Naive thymus-derived CD8-positive, alpha-beta T cell (primary cell): ENCODE measurements around the gene OGFRL1. TPM values are rescaled to one million over a fixed set of nuclear protein-coding genes. Genes with fewer than 3 reads are reported as not detected.

Source experiments
- ATAC-seq, 2 donors: fragments of 150-1000 bp; cut with Tn5 transposase in 1 of 2; sonication (Bioruptor Pico), chemical (Tn5 transposase) in 1 of 2; 1 replicate in 1 of 2; 2 replicates in 1 of 2; pipeline ENCODE4 v1.10.0; 2021; ENCODE audit warnings: mild to moderate bottlenecking in 2 of 2, moderate library complexity in 2 of 2
- POLR2A ChIA-PET: fragments of 350-600 bp; sonication (Branson Sonifier 250); formaldehyde crosslinking; loops from one replicate; lab custom pipeline; 2021; ENCODE audit warnings: antibody characterized with exemption; lab: Charles Lee
- DNase-seq, 10 donors: peaks; one replicate each; pipeline versions ENCODE4 v3.0.0 to v3.0.0-alpha.2; 2020 to 2022
- H3K27ac Mint-ChIP-seq, 10 donors: one replicate each; pipeline ENCODE4 v1.8.0; 2020 to 2022; ENCODE audit warnings: mild to moderate bottlenecking in 10 of 10, mixed read lengths in 10 of 10, moderate library complexity in 4 of 10, inconsistent platforms in 1 of 10
- H3K27me3 Mint-ChIP-seq, 5 donors: one replicate each; pipeline ENCODE4 v1.8.0; 2021 to 2022; ENCODE audit warnings: mixed read lengths in 5 of 5
- H3K36me3 Mint-ChIP-seq, 3 donors: one replicate each; pipeline ENCODE4 v1.8.0; 2020 to 2022; ENCODE audit warnings: mixed read lengths in 3 of 3, mild to moderate bottlenecking in 2 of 3, inconsistent platforms in 1 of 3
- H3K4me1 Mint-ChIP-seq, 4 donors: one replicate each; pipeline ENCODE4 v1.8.0; 2021 to 2022; ENCODE audit warnings: mixed read lengths in 4 of 4
- H3K4me3 Mint-ChIP-seq, 10 donors: one replicate each; pipeline ENCODE4 v1.8.0; 2020 to 2022; ENCODE audit warnings: mild to moderate bottlenecking in 10 of 10, mixed read lengths in 10 of 10, moderate library complexity in 6 of 10, inconsistent platforms in 1 of 10
- H3K9me3 Mint-ChIP-seq, 9 donors: one replicate each; pipeline ENCODE4 v1.8.0; 2020 to 2022; ENCODE audit warnings: mixed read lengths in 9 of 9, mild to moderate bottlenecking in 3 of 9, inconsistent platforms in 1 of 9, moderate library complexity in 1 of 9
- polyA plus RNA-seq, 3 donors: library from polyadenylated mRNA; unstranded; fragments of 300-500 nt; fragmentation: Illumina TruSeq; gene quantifications; one replicate each; pipeline ENCODE4 v1.2.3, GENCODE V29; 2021
- total RNA-seq, 8 experiments: library from RNA in 2 of 8; stranded (reverse) in 2 of 8; gene quantifications; one replicate each; pipeline ENCODE4 v1.2.3 and lab custom pipeline; 2021 to 2026

OGFRL1 gene
- total RNA-seq (10 to 100 TPM; 12.2 to 15.1 TPM), polyA plus RNA-seq (1 to 10 TPM; 1.2 to 2.3 (median 1.3) TPM), total RNA-seq (lab: John Stamatoyannopoulos, UW) (10.7 to 26.9 (median 22.3) reads per million in 6 experiments)

- H3K36me3 Mint-ChIP-seq: peaks cover 0 to 4% (median 2%) of the 10 kb centered on the region in 3 donors
- no peaks in the 10 kb centered on the region for H3K27me3 Mint-ChIP-seq
- peaks cover 26 to 45% (median 42%) of the 10 kb centered on the region in 4 donors for H3K4me1 Mint-ChIP-seq
- POLR2A ChIA-PET: interaction anchor here (0.9 to 1.7 kb wide), 12 partner anchors 8 to 875 kb away, joined by 3 to 6 read pairs (median 4); partner anchors contain the start of gene FAM135A
- H3K4me3 Mint-ChIP-seq: peak within 1 kb of the TSS; percentile 67 to 92 (median 86)
- peak; percentile 88 to 90 for ATAC-seq
- H3K9me3 Mint-ChIP-seq: no peaks in the 10 kb centered on the region
- DNase-seq: peak; percentile 59 to 83 (median 72)
- H3K27ac Mint-ChIP-seq: peak within 1 kb of the TSS; percentile 66 to 92 (median 88)
Measured at GRCh38 chr6:71288228-71289038, at the start of gene OGFRL1. OGFRL1 (plus strand) TSS chr6:71288811; CDS start chr6:71288937, 126 bp downstream.

GRCh38 chr6:71239694-71240093 lies 48.9 kb upstream of the OGFRL1 start:
- peaks cover 0 to 5% (median 0%) of the 10 kb centered on the region in 3 donors for H3K36me3 Mint-ChIP-seq
- no peak overlapping the region for H3K27ac Mint-ChIP-seq
- peaks cover 0 to 2% (median 0%) of the 10 kb centered on the region in 4 donors for H3K4me1 Mint-ChIP-seq
- H3K27me3 Mint-ChIP-seq: peaks cover 12 to 27% (median 18%) of the 10 kb centered on the region in 5 donors
- ATAC-seq (no peak), DNase-seq (no peak)
- no peak overlapping the region for H3K4me3 Mint-ChIP-seq
- POLR2A ChIA-PET: no interaction called here
- H3K9me3 Mint-ChIP-seq: peaks cover 0 to 13% (median 0%) of the 10 kb centered on the region in 9 donors

GRCh38 chr6:71245265-71246049 lies 43.2 kb upstream of the OGFRL1 start:
- POLR2A ChIA-PET: no interaction called here

GRCh38 chr6:71246596-71246995 lies 42.0 kb upstream of the OGFRL1 start:
- ATAC-seq: no peak
- H3K27me3 Mint-ChIP-seq: peaks cover 0 to 2% (median 0%) of the 10 kb centered on the region in 5 donors
- H3K27ac Mint-ChIP-seq: no peak overlapping the region
- POLR2A ChIA-PET: no interaction called here
- DNase-seq: no peak
- H3K9me3 Mint-ChIP-seq: peaks cover 0 to 13% (median 2%) of the 10 kb centered on the region in 9 donors
- peaks cover 5 to 39% (median 10%) of the 10 kb centered on the region in 4 donors for H3K4me1 Mint-ChIP-seq
- no peak overlapping the region for H3K4me3 Mint-ChIP-seq
- H3K36me3 Mint-ChIP-seq: peaks cover 0 to 5% (median 0%) of the 10 kb centered on the region in 3 donors

More at GRCh38 chr6:71245265-71246049, 43.2 kb upstream of the OGFRL1 start:
- peaks cover 0 to 5% (median 0%) of the 10 kb centered on the region in 3 donors for H3K36me3 Mint-ChIP-seq
- no peak overlapping the region for H3K27ac Mint-ChIP-seq
- ATAC-seq (no peak), DNase-seq (no peak)
- peaks cover 5 to 27% (median 8%) of the 10 kb centered on the region in 4 donors for H3K4me1 Mint-ChIP-seq
- H3K27me3 Mint-ChIP-seq: peaks cover 0 to 4% (median 1%) of the 10 kb centered on the region in 5 donors
- no peak overlapping the region for H3K4me3 Mint-ChIP-seq
- H3K9me3 Mint-ChIP-seq: peaks cover 0 to 13% (median 2%) of the 10 kb centered on the region in 9 donors

- Mint-ChIP-seq H3K27me3 (peaks cover 0 to 2% (median 0%) of the 10 kb centered on the region in 5 donors), H3K27ac (peak overlapping the region in 3 of 10 donors; percentile 15 to 42 (median 17)), H3K9me3 (peaks cover 0 to 3% (median 0%) of the 10 kb centered on the region in 9 donors), H3K36me3 (no peaks in the 10 kb centered on the region), H3K4me1 (peaks cover 5 to 53% (median 10%) of the 10 kb centered on the region in 4 donors), H3K4me3 (no peak overlapping the region)
- ATAC-seq: no peak
- DNase-seq: no peak
- POLR2A ChIA-PET: no interaction called here
Measured at GRCh38 chr6:71248306-71248765, 40.3 kb upstream of the OGFRL1 start.

- Mint-ChIP-seq H3K27me3 (peaks cover 0 to 2% (median 0%) of the 10 kb centered on the region in 5 donors), H3K36me3 (no peaks in the 10 kb centered on the region), H3K9me3 (peaks cover 0 to 3% (median 0%) of the 10 kb centered on the region in 9 donors), H3K4me1 (peaks cover 5 to 60% (median 13%) of the 10 kb centered on the region in 4 donors), H3K4me3 (no peak overlapping the region), H3K27ac (peak overlapping the region in 2 of 10 donors; percentile 5 to 71)
- POLR2A ChIA-PET: interaction anchor here (1.1 kb wide), 1 partner anchor 39 kb away, joined by 6 read pairs; the partner anchor contains the start of gene OGFRL1
- ATAC-seq (no peak), DNase-seq (no peak)
Measured at GRCh38 chr6:71248878-71249544, 39.6 kb upstream of the OGFRL1 start.

GRCh38 chr6:71250099-71250602 lies 38.5 kb upstream of the OGFRL1 start:
- peaks cover 0 to 3% (median 0%) of the 10 kb centered on the region in 9 donors for H3K9me3 Mint-ChIP-seq
- peak overlapping the region in 7 of 10 donors; percentile 1 to 43 (median 20) for H3K4me3 Mint-ChIP-seq
- ATAC-seq: peak in 1 of 2 donors; percentile 42
- H3K36me3 Mint-ChIP-seq: no peaks in the 10 kb centered on the region
- DNase-seq: no peak
- H3K4me1 Mint-ChIP-seq: peaks cover 5 to 64% (median 13%) of the 10 kb centered on the region in 4 donors
- peaks cover 0 to 2% (median 0%) of the 10 kb centered on the region in 5 donors for H3K27me3 Mint-ChIP-seq
- POLR2A ChIA-PET: interaction anchor here (1.1 kb wide), 1 partner anchor 38 kb away, joined by 6 read pairs; the partner anchor contains the start of gene OGFRL1
- peak overlapping the region in 9 of 10 donors; percentile 0 to 86 (median 64) for H3K27ac Mint-ChIP-seq

- Mint-ChIP-seq H3K36me3 (no peaks in the 10 kb centered on the region), H3K4me3 (no peak overlapping the region), H3K27me3 (peaks cover 0 to 10% (median 2%) of the 10 kb centered on the region in 5 donors), H3K9me3 (no peaks in the 10 kb centered on the region), H3K27ac (peak overlapping the region in 1 of 10 donors; percentile 3), H3K4me1 (peaks cover 5 to 61% (median 13%) of the 10 kb centered on the region in 4 donors)
- ATAC-seq: no peak
- DNase-seq: no peak
- POLR2A ChIA-PET: no interaction called here
Measured at GRCh38 chr6:71252410-71252809, 36.2 kb upstream of the OGFRL1 start.

GRCh38 chr6:71252960-71253359 lies 35.7 kb upstream of the OGFRL1 start:
- ATAC-seq: no peak
- Mint-ChIP-seq H3K36me3 (no peaks in the 10 kb centered on the region), H3K9me3 (no peaks in the 10 kb centered on the region), H3K27ac (peak overlapping the region in 1 of 10 donors; percentile 3), H3K4me1 (peaks cover 5 to 61% (median 13%) of the 10 kb centered on the region in 4 donors), H3K4me3 (no peak overlapping the region), H3K27me3 (peaks cover 0 to 10% (median 2%) of the 10 kb centered on the region in 5 donors)
- DNase-seq: no peak
- POLR2A ChIA-PET: no interaction called here

GRCh38 chr6:71254323-71254722 lies 34.3 kb upstream of the OGFRL1 start:
- H3K4me1 Mint-ChIP-seq: peaks cover 3 to 47% (median 13%) of the 10 kb centered on the region in 4 donors
- ATAC-seq: no peak
- no peaks in the 10 kb centered on the region for H3K9me3 Mint-ChIP-seq
- H3K4me3 Mint-ChIP-seq: no peak overlapping the region
- H3K27ac Mint-ChIP-seq: no peak overlapping the region
- no peak for DNase-seq
- H3K36me3 Mint-ChIP-seq: no peaks in the 10 kb centered on the region
- H3K27me3 Mint-ChIP-seq: peaks cover 2 to 10% (median 3%) of the 10 kb centered on the region in 5 donors
- POLR2A ChIA-PET: no interaction called here

- H3K27me3 Mint-ChIP-seq: peaks cover 7 to 17% (median 8%) of the 10 kb centered on the region in 5 donors
- ATAC-seq: no peak
- no peak overlapping the region for H3K27ac Mint-ChIP-seq
- DNase-seq: no peak
- peaks cover 0 to 11% (median 3%) of the 10 kb centered on the region in 4 donors for H3K4me1 Mint-ChIP-seq
- no peaks in the 10 kb centered on the region for H3K9me3 Mint-ChIP-seq
- POLR2A ChIA-PET: no interaction called here
- H3K4me3 Mint-ChIP-seq: no peak overlapping the region
- no peaks in the 10 kb centered on the region for H3K36me3 Mint-ChIP-seq
Measured at GRCh38 chr6:71258078-71258866, 30.3 kb upstream of the OGFRL1 start.
